Skeletal muscle satellite cell (primary cell): Measurements from ENCODE around the gene GASK1A.

Experiments used
- H3K27me3 ChIP-seq: 2 replicates; pipeline ENCODE4 v1.7.0; 2013; ENCODE audit warnings: low read length; ENCODE audit not compliant: control insufficient read depth, insufficient read depth
- H3K36me3 ChIP-seq: 2 replicates; pipeline ENCODE4 v1.7.0; 2013; ENCODE audit warnings: mild to moderate bottlenecking, control low read depth, low read length; ENCODE audit not compliant: insufficient read depth
- H3K4me1 ChIP-seq: 2 replicates; pipeline ENCODE4 v1.7.0; 2013; ENCODE audit warnings: low read length; ENCODE audit not compliant: control insufficient read depth, insufficient read depth
- H3K4me2 ChIP-seq: 2 replicates; pipeline ENCODE4 v1.7.0; 2013; ENCODE audit warnings: mild to moderate bottlenecking, low read length
- H3K4me3 ChIP-seq: 2 replicates; pipeline ENCODE4 v1.7.0; 2013; ENCODE audit warnings: low read length
- H3K9ac ChIP-seq: 2 replicates; pipeline ENCODE4 v1.7.0; 2013; ENCODE audit warnings: mild to moderate bottlenecking, low read depth, low read length, moderate library complexity
- H3K9me3 ChIP-seq: replicated peaks from 2 replicates; pipeline ENCODE4 v1.7.0; 2013; ENCODE audit warnings: mild to moderate bottlenecking, control low read depth, low read length

The GASK1A gene

DNA sequence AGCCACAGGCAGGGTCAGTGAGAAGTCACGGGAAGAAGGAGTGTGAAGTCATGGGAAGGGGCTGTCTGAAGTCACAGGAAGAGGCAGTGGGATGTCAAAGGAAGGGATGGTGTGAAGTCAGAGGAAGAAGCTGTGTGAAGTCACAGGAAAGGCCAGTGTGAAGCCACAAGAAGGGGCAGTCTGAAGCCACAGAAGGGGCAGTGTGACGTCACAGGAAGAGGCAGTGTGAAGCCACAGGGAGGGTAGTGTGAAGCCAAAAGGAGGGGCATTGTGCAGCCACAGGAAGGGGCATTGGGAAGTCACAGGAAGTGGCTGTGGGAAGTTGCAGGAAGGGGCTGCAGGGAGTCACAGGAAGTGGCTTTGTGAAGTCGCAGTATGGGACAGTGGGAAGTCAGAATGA, 35.1 kb downstream of the GASK1A start:
- H3K4me2 ChIP-seq = no peak overlapping the region
- no peak overlapping the region for H3K4me3 ChIP-seq
- no peaks in the 10 kb centered on the region for H3K4me1 ChIP-seq
- no peak overlapping the region for H3K9ac ChIP-seq
- no peaks in the 10 kb centered on the region for H3K36me3 ChIP-seq
- no peaks in the 10 kb centered on the region for H3K27me3 ChIP-seq
- H3K9me3 ChIP-seq = peaks cover 3% of the 10 kb centered on the region

DNA sequence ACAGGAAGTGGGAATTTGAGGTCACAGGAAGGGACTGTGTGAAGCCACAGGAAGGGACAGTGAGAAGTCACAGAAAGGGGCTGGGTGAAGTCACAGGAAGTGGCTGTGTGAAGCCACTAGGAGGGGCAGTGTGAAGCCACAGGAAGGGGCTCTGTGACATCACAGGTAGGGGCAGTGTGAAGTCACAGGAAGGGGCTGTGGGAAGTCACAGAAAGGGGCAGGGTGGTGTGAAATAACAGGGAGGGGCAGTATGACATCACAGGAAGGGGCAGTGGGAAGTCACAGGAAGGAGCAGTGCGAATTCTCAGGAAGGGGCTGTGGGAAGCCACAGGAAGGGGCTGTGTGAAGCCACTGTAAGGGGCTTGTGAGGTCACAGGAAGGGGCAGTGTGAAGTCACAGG, 35.8 kb downstream of the GASK1A start:
- no peak overlapping the region for H3K4me2 ChIP-seq
- no peak overlapping the region for H3K4me3 ChIP-seq
- H3K36me3 ChIP-seq = no peaks in the 10 kb centered on the region
- peaks cover 3% of the 10 kb centered on the region for H3K9me3 ChIP-seq
- no peaks in the 10 kb centered on the region for H3K4me1 ChIP-seq
- H3K9ac ChIP-seq = no peak overlapping the region
- H3K27me3 ChIP-seq = peaks cover 3% of the 10 kb centered on the region

DNA sequence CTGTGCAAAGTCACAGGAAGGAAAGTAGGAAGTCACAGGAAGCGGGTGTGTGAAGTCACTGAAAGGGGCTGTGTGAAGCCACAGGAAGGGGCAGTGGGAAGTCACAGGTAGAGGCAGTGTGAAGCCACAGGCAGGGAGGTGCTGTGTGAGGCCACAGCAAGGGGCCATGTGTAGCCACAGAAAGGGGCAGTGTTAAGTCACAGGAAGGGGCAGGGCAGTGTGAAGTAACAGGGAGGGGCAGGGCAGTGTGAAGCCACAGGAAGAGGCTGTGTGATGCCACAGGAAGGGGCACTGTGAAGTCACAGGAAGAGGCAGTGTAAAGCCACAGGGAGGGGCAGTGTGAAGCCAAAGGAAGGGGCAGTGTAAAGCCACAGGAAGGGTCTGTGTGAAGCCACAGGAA, 36.5 kb downstream of the GASK1A start:
- peaks cover 3% of the 10 kb centered on the region for H3K9me3 ChIP-seq
- no peaks in the 10 kb centered on the region for H3K4me1 ChIP-seq
- no peak overlapping the region for H3K4me2 ChIP-seq
- peaks cover 3% of the 10 kb centered on the region for H3K27me3 ChIP-seq
- H3K9ac ChIP-seq = no peak overlapping the region
- no peaks in the 10 kb centered on the region for H3K36me3 ChIP-seq
- H3K4me3 ChIP-seq = no peak overlapping the region

DNA sequence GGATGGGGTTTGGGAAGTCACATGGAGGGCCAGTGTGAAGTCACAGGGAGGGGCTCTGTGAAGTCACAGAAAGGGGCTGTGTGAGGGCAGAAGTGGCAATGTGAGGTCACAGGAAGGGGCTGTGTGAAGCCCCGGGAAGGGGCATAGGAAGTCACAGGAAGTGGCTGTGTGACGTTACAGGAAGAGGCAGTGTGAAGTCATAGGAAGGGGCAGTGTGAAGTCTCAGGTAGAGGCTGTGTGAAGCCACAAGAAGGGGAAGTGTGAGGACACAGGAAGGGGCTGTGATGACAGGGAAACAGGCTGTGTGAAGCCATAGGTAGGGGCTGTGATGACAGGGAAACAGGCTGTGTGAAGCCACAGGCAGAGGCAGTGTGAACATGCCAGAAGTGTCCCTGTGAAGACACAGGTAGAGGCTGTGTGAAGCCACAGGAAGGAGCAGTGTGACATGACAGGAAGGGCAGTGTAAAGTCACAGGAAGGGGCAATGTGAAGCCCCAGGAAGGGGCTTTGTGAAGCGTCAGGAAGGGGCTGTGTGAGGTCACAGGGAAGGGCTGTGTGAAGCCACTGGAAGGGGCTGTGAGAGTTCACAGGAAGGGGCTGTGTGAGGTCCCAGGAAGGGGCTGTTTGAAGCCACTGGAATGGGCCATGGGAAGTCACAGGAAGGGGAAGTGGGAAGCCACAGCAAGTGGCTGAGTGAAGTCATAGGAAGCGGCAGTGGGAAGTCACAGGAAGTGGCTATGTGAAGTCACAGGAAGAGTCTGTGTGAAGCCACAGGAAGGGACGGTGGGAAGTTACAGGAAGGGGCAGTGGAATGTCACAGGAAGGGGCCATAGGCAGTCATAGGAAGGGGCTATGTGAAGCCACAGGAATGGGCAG, 37.1 kb downstream of the GASK1A start:
- no peak overlapping the region for H3K4me3 ChIP-seq
- H3K36me3 ChIP-seq = no peaks in the 10 kb centered on the region
- no peak overlapping the region for H3K4me2 ChIP-seq
- H3K4me1 ChIP-seq = no peaks in the 10 kb centered on the region
- H3K9ac ChIP-seq = no peak overlapping the region
- peaks cover 3% of the 10 kb centered on the region for H3K9me3 ChIP-seq
- H3K27me3 ChIP-seq = peaks cover 3% of the 10 kb centered on the region

DNA sequence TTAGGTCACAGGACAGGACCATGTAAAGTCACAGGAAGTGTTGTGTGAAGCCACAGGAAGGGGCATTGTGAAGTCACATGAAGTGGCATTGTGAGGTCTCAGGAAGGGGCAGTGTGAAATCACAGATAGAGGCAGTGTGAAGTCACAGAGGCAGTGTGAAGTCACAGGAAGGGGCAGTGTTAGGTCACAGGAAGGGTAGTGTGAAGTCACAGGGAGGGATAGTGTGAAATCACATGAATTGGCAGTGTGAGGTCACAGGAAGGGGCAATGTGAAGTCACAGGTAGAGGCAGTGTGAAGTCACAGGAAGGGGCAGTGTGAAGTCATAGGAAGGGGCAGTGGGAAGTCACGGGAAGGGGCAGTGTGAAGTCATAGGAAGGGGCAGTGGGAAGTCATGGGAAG, 37.9 kb downstream of the GASK1A start:
- Histone ChIP-seq H3K9ac (no peak overlapping the region), H3K36me3 (no peaks in the 10 kb centered on the region), H3K4me1 (no peaks in the 10 kb centered on the region), H3K4me2 (no peak overlapping the region), H3K4me3 (no peak overlapping the region), H3K9me3 (peaks cover 3% of the 10 kb centered on the region), H3K27me3 (peaks cover 4% of the 10 kb centered on the region)

DNA sequence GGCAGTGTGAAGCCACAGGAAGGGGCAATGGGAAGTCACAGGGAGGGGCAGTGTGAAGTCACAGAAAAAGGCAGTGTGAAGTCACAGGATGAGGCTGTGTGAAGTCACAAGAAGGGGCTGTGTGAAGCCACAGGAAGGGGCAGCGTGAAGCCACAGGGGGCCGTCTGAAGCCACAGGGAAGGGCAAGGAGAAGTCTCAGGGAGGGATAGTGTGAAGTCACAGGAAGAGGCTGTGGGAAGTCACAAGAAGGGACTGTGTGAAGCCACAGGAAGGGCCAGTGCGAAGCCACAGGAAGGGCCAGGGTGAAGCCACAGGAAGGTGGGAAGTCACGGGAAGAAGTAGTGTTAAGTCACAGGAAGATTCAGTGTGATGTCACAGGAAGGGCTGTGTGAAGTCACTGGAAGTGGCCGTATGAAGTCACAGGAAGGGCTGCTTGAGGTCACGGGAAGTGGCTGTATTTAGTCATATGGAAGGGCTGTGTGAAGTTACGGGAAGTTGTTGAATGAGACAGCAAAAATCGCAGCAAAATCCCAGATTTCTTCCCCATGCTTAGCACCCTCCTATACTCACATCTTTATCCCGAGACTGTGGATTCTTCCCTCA, 38.6 kb downstream of the GASK1A start:
- Histone ChIP-seq H3K27me3 (peaks cover 8% of the 10 kb centered on the region), H3K9me3 (peaks cover 3% of the 10 kb centered on the region), H3K36me3 (no peaks in the 10 kb centered on the region), H3K4me2 (no peak overlapping the region), H3K4me1 (no peaks in the 10 kb centered on the region), H3K4me3 (no peak overlapping the region), H3K9ac (no peak overlapping the region)

DNA sequence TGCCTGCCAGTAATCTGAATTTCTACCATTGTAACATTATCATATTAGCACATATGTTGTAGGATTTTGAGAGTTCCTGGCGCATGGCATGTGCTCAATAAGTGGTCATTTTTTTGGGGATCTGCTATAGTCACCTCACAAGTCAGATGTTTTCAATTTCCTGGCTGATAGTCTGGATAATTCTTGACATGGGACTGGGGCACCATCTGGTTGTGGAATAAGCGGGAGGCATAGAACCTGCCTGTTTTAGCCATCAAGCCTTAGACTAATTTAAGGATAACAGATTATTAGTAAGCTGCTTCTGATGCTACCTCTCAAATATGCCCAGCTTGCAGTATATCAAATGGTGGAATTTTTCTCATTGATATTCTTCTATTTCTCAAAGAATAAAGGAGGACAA, 39.1 kb downstream of the GASK1A start:
- Histone ChIP-seq H3K4me3 (no peak overlapping the region), H3K4me2 (no peak overlapping the region), H3K9me3 (peaks cover 3% of the 10 kb centered on the region), H3K4me1 (no peaks in the 10 kb centered on the region), H3K27me3 (peaks cover 8% of the 10 kb centered on the region), H3K36me3 (no peaks in the 10 kb centered on the region), H3K9ac (no peak overlapping the region)

DNA sequence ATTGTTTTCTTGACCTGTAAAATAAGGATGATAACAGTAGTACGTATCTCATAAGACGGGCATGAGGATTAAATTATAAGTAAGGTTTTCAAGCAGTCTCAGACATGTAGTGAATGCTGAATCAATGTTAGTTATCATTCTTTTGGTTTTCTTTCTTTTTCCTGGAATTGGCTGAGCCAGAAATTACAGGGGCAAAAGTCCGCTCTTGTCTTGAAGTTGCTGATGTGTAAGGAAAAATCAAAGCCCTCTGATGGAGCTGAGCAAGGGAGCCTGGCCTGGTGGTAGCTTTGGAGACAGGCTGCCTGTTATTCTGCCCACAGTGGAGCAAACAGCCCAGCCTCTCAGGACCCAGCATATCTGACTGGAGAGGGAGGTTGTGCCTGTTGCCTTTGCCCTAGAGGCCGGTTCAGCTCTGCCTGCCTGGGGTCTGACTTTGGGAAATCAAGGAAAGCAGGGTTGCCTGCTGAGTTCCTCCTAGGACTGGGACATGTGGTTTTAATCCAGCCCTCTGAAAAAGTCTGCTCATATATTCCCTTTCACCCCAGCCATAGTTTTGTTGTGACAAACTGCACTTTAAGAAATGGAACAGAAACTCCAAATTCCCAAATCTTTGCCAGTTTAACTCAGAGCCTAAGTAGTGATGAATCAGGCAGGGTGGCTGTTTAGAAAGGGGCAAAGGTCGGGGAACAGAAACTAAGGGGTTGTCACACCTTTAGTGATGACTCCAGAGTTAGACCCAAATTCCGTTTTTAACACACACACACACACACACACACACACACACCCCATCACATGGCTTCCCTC, 40.1 kb downstream of the GASK1A start:
- H3K9me3 ChIP-seq = peaks cover 2% of the 10 kb centered on the region
- no peak overlapping the region for H3K4me3 ChIP-seq
- H3K36me3 ChIP-seq = no peaks in the 10 kb centered on the region
- no peak overlapping the region for H3K9ac ChIP-seq
- peaks cover 8% of the 10 kb centered on the region for H3K27me3 ChIP-seq
- H3K4me2 ChIP-seq = no peak overlapping the region
- no peaks in the 10 kb centered on the region for H3K4me1 ChIP-seq

DNA sequence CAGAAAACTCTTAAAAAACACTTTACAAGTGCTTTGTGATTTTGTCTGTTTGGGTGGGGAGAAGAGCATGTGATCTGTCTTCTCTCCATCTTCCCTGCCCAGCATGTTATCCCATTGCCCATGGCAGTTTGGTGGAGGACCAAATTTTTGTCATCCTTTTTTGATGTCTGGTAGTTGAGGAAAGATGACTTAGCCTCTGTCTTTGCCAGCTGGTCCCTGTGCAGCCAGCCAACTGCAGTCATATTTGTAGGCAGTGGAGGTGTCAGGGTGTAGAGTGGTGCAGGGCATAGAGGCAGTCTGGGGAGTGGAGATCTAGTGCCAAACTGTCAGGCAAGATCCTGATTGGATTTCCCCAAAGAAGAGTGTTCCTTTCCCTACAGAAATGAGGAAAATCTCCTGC, 40.7 kb downstream of the GASK1A start:
- Histone ChIP-seq H3K9me3 (no peaks in the 10 kb centered on the region), H3K4me3 (no peak overlapping the region), H3K9ac (no peak overlapping the region), H3K4me2 (no peak overlapping the region), H3K4me1 (no peaks in the 10 kb centered on the region), H3K36me3 (no peaks in the 10 kb centered on the region), H3K27me3 (peaks cover 8% of the 10 kb centered on the region)

DNA sequence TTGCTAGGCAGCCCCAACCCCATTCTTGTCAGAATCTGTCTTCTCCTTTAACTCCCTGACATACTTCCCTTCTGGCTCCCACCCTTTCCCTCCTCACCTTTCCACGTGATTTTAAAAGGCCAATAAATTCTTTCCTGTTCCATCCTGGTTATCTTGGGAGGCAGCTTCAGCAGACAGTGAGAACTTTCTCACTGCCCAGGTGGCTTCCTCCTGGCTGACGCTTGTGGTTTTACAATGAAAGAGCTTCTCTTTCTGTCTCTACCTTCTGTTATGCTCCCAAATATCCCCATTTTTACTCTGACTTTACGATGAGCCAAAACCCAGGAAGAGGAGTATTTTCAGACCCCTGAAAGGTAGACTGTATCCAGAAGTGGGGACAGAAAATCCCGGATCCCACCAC, 42.1 kb downstream of the GASK1A start:
- no peaks in the 10 kb centered on the region for H3K9me3 ChIP-seq
- peaks cover 8% of the 10 kb centered on the region for H3K27me3 ChIP-seq
- no peak overlapping the region for H3K4me3 ChIP-seq
- H3K4me2 ChIP-seq = no peak overlapping the region
- H3K9ac ChIP-seq = no peak overlapping the region
- no peaks in the 10 kb centered on the region for H3K4me1 ChIP-seq
- no peaks in the 10 kb centered on the region for H3K36me3 ChIP-seq

DNA sequence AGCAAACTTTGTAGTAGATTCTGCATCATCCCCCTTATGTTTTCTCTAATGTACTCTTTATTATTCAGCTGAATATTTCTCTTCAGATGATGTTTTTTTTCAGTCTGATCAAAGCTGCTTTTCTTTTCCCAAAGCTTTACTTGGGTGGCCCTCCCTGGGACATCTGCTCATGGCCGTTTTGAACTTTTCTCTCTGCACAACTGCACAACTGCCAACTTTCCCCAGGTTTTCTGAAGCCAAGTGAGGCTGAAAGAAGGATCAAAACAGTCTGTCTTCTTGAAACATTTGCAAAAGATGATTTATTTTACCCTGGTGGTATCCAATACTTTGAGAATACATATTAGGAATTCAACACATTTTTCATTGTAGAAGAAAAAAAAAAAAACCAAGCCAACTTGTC, 43.0 kb downstream of the GASK1A start:
- no peaks in the 10 kb centered on the region for H3K4me1 ChIP-seq
- no peaks in the 10 kb centered on the region for H3K36me3 ChIP-seq

More for the DNA sequence above, 43.0 kb downstream of the GASK1A start:
- H3K4me3 ChIP-seq = no peak overlapping the region
- H3K9ac ChIP-seq = no peak overlapping the region
- H3K9me3 ChIP-seq = no peaks in the 10 kb centered on the region
- no peak overlapping the region for H3K4me2 ChIP-seq
- peaks cover 11% of the 10 kb centered on the region for H3K27me3 ChIP-seq
